ENCODE measurements around the gene XCR1.

Gene XCR1

DNA sequence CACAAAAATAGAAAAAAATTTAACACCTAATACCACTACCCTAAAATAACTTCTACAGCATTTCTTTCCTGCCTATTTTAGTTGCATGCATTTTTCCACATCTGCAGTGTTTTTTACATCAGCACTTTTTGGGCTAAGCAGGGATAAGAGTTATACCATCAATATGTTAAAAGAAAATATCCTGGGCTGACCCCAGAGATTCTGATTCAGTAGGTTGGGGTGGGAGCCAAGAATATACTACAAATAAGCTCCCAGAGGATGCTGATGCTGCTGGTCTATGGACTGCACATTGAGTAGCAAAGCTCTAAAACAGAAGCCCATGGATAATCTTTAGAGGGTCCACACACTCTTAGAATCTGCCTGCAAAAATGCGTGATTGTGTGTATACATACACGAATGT lies 46.5 kb downstream of the XCR1 start:
- no peak for DNase-seq

DNA sequence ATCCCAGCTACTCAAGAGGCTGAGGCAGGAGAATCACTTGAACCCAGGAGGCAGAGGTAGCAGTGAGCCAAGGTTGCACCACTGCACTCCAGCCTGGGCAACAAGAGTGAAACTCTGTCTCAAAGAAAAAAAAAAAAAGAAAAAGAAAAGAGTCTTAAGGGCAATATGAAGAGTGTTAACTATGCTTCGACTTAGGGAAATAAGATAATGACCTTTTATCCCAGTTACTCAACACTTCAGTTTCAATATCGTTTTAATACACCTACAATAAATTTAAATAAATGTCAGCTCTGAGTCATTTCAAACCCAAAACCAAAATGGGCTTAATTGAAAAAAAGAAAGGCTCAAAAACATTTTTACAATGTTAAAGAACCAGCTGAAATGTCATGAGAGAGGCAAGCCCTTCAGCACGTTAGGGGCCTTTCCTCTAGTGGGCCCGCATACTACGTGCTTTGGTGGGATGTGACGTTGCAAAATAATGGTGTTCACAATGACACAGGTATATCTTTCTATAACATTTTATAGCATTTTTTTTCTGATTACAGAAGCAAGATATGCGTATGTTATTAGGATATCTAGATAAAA lies 47.0 kb downstream of the XCR1 start:
- no peak for DNase-seq

DNA sequence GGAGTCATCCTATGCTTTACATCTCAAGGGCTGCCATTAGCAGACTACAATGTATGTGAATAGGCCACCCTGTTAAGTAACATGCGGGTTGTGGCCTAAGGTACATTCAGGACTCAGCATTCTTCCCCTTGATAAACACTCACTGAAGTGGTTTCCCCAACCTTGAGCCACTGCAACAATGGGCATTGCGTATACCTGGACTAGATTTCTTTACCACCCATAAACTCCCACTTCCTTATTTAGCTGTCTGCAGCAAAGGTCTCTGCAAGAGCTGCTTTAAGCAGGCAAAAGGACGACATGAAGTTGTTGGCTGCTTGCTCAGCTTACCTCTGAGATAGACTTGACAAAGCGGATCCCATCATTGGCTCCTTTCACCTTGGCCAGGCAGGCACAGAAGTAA lies 47.9 kb downstream of the XCR1 start:
- no peak for DNase-seq

DNA sequence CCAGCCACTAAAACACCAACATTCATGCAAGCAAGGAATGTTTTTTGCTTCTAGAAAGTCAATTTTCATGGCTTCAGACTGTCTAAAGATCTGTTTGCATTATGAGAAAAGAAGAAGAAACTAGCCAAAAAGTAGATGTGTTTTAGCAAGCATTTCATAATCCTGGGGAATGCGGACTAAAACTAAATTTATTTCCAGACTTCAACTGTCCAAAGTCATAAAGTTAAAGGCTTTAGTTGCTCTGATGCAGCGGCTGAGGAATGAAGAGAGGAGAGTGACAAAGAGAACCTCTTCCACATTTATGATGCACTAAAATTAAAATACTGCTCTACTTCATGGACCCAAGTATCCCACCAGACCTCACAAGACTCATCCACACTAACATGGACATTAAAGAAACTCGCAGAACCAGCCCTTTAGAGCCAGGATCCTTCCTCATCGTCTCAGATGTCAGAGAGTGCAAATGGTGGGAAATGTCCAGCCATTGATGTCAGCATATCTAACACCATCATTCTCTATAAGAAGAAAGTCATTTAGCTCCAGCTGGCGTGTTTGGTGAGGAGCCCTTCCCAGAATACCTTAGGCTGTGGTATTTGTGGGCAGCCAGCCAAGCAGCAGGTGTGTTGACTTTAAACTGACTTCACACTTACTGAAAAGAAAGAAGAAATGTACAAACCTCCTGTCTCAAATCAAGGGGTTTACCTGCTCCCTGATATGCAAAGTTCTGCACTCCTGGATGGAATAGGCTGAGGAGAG lies 49.1 kb downstream of the XCR1 start:
- peak; percentile 58 for DNase-seq

DNA sequence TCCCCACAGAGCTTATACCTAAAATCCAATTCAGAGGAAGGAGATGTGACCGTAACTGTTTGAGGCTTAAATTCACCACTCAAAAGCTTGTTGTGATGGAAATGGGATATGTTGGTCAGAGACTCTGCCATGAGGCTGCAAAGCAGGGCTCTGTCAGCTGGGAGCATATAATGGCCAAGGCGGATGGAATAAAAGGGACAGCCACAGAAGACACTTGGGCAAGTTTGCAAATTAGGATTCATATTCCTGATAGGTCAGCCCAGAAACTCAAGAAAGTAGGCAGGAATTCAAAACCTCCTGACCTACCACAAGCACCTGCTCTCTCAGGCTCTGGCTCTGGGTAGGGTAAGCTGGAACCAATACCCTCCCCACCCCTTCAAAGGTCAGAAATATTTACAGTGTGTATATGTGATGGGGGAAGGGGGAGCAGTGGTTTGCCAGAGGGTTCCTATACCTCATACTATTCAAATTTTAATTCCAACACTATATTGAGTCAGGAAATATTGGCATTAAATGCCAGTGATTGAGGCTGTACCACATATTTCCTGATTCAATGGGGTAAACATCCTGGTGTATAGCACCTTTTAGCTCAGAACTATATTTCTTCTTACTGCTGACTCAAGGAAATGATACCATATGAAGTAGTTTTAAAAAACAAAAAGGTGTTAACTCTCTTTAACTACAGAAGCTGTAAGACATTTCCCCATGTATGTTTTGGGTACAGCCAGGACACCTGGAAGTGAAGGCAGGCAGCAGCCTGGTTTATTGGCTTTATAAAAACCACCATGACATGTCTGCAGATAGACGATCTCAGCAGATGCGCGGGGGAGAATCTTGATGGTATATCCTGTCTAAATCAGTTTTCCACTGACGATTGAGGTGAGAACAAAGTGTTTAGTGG lies 50.8 kb downstream of the XCR1 start:
- no peak for DNase-seq

DNA sequence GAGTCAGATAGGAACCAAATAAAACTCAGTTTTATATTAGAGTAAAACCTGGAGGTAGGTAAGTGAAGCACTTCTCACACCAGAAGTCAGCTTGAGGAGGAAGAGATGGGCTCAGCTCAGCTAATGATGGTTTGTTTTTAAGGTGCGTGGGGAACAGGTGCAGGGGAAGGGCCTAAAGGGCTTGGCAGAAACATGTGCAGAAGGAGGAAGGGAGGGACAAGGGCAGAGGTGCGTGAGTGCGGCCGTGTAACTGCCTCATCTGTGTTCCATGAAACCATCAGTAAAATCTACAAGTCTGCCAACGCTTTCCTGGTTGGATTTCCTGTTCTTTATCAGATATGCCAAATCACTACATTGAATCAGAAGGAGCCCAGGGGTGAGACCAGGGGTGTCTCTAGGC lies 51.6 kb downstream of the XCR1 start:
- no peak for DNase-seq

DNA sequence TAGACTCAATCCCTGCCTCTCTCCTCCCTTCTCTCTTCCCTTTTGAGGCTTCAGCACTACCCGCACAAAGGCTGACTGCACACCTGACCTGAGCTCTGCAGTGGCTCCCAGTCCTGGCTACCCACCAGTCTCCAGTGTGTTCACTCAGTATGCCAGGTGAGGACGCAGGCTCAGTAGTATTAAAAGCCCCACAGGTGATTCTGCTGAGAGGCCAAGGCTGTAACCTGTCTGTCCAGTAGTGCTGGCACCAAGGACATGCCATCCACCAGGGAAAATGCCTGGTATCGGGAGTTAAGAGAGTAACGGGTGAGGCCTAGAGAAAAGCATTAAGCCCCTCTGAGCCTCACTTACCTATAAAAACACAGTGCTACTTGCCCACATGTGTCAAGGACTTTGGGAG lies 52.6 kb downstream of the XCR1 start:
- no peak for DNase-seq

DNA sequence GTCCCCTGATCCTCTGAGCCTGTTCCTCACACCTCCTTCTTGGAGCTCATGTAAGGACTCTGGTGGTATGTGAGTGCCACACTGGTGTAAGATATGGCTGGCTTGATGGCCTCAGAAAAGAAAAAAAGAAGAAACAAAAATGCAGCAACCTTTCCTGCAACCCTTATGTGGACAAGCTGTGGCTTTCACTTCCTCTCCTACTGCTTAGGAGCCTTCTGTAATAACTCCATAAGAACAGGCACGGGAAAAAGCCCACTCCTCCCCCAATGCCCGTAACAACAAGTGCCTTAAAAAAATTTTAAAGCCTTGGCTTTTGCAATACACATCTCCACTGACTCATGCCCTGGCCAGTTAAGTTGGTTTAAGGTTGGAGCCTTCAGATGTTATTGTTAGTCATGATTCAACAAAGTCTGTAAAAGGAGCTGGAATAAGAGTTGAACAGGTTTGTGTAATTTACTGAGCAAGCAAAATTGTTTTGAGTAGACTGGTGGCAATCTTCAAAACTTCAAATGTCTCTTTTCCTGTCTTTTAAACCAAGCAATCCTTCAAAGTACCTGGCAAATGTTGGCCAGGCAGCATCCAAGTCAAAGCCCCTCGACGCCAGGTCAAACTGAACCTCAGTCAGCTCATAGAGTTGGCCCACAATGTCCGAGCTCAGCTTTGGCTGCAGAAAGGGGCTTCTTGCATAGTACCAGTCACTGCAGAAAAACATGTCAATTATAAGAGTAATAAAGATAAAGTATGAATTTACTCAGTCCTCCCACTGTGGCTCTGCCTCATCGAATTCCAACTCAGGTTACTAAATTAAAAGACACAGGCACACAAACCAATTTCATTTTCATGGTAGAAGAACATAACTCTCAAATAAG lies 54.5 kb downstream of the XCR1 start:
- DNase-seq = no peak

DNA sequence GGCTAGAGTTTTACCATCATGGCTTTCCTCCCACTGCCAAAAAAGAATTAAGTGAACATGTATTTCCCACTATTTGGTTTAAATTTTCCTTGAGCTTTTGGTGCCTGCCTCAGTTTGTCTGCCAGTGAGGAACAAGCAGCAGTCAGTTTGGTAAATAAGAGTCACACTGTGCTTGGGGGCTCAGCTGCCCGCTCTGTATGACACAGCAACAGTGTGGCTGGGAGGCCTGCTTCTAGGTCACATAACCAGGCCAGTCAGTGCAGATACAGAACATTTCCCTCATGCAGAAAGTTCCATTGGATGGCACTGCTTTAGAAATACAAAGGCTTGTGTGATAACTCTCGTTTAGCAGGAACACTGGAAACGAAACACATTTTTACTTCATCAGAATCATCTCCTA lies 57.3 kb downstream of the XCR1 start:
- DNase-seq = no peak

DNA sequence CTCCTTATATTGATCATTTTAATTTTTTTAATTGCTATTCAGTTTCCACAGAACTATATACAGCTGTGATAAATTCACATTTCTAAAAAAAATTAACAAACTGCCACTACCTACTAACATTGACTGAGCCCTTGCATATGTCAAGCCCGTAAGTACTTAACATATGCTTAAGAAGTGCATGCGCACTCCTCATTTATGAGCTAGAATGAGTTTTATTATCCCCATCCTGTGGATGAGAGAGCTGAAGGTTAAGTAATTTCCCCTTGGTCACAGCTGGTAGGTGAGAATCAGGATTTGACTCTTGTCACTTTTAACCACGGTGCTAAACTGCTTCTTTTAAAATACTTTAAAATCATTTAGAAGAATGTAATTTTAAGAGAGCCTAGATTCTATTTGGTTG lies 58.2 kb downstream of the XCR1 start:
- no peak for DNase-seq

DNA sequence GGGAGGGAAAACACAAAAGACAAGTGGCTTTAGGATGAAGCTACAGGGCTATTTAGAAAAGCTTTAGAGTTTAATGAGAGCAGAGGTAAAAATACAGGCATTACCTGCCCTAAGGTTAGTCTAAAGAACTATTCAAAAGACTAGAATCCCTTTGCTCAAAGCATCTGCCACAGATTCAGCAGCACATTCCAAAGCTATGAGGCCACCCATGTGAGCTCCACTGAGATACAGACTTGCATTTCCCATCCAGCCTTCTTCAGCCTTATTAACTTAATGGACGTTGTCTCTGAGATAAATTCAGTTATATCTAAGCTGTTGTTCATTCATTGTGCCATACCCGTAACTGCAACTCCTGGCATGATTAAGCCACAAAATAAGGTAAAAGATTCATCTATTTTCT lies 58.6 kb downstream of the XCR1 start:
- no peak for DNase-seq

DNA sequence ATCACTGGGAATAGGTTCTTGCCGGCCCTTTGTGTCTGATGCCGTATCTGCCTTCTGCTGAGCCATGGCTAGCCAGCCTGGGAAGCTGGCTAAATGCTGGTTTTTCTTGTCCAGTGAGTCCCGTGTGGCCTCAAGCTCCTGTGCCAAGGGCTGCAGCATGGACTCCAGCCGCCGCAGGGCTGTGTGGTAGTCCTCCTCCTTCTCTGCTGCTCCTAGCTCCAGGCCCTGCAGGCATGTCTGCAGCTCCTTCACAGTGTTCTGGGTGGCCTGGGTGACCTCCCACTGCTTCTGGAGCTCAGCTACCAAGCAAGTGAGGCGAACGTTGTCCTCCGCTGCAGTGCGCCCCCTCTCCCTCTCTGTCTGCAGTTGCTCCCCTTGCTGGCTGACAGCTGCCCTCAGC lies 59.1 kb downstream of the XCR1 start:
- DNase-seq = no peak

DNA sequence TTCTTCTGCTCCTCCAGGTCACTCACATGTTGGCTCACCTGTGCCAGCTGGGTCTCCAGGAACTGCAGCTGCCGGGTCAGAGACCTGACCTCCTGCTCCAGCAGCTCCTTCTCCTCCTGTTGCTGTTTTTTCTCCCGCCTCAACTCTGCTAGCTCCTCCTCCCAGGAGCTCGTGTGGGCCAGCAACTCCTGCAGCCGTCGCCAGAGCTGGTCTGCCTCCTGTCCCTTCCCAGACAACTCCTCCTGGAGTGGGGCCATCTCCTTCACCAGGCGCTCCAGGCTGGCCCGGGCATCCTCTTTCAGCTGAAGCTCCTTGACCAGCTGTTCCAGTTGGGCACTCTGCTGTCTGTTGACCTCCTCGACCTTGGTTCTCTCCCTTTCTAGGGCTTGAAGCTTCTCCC lies 59.6 kb downstream of the XCR1 start:
- DNase-seq = no peak
